ENCODE measurements around the gene ZNF211.
A peak's percentile ranks its signal among the peaks of the same experiment; 100 is the strongest.

The ZNF211 gene

DNA sequence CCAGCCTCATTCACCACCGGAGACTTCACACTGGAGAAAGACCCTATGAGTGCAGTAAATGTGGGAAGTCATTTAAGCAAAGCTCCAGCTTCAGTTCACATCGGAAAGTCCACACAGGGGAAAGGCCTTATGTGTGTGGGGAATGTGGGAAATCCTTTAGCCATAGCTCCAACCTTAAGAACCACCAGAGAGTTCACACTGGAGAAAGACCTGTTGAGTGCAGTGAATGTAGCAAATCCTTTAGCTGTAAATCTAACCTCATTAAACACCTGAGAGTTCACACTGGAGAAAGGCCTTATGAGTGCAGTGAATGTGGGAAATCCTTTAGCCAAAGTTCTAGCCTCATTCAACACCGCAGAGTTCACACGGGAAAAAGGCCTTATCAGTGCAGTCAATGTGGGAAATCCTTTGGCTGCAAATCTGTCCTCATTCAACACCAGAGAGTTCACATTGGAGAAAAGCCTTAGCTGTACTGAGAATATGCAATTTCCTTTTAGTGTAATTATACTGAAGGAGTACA, 8.8 kb downstream of the ZNF211 start:
- Histone ChIP-seq H3K4me3 (ENCODE audit: low read depth, low read length) (no peak overlapping the region), H3K36me3 (ENCODE audit: control insufficient read depth, insufficient read depth, low read length) (no peaks in the 10 kb centered on the region), H3K79me2 (peaks cover 12% of the 10 kb centered on the region), H3K4me2 (ENCODE audit: low read length) (no peak overlapping the region), H2AFZ (no peak overlapping the region), H3K9me3 (ENCODE audit: control insufficient read depth, low read length) (peaks cover 7% of the 10 kb centered on the region), H3K4me1 (peaks cover 6% of the 10 kb centered on the region), H3K27ac (no peak overlapping the region), H3K9ac (no peak overlapping the region), H3K27me3 (ENCODE audit: control insufficient read depth, insufficient read depth, low read length) (no peaks in the 10 kb centered on the region)
- TF ChIP-seq, protein P1, sequence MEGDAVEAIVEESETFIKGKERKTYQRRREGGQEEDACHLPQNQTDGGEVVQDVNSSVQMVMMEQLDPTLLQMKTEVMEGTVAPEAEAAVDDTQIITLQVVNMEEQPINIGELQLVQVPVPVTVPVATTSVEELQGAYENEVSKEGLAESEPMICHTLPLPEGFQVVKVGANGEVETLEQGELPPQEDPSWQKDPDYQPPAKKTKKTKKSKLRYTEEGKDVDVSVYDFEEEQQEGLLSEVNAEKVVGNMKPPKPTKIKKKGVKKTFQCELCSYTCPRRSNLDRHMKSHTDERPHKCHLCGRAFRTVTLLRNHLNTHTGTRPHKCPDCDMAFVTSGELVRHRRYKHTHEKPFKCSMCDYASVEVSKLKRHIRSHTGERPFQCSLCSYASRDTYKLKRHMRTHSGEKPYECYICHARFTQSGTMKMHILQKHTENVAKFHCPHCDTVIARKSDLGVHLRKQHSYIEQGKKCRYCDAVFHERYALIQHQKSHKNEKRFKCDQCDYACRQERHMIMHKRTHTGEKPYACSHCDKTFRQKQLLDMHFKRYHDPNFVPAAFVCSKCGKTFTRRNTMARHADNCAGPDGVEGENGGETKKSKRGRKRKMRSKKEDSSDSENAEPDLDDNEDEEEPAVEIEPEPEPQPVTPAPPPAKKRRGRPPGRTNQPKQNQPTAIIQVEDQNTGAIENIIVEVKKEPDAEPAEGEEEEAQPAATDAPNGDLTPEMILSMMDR (IDR thresholded peaks at IDR 0.05) = no peak

DNA sequence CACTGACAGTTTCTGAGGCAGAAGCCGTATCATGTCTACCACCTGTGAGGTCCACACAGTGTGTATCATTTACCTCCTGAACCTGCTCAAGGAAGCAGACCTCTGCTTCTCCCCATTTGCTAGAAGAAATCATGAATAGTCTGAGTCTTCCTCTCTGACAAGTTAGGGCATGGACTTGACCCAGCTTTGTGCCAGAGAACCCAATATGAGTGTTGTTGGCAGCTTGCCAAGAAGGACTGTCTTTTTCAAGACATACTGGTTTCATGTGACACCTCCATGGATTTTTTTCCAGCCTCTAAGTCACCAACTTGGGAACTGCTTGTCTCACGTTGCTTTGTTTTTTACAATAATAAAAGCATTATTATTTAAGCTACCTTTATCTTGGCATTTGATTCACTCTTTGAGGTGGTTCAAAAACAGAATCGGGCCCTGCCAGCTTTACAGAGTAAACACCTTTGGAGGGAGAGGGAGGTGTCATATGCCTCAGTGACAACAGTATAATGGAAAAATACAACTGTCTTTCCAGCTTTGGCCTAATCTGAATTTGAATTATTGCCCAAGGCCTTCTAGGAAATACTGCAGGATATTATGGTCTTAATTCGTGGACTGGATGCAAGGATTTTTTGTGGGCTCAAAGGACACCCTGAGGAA, 9.6 kb downstream of the ZNF211 start:
- Histone ChIP-seq H3K36me3 (ENCODE audit: control insufficient read depth, insufficient read depth, low read length) (no peaks in the 10 kb centered on the region), H3K27me3 (ENCODE audit: control insufficient read depth, insufficient read depth, low read length) (no peaks in the 10 kb centered on the region), H2AFZ (no peak overlapping the region), H3K9me3 (ENCODE audit: control insufficient read depth, low read length) (peaks cover 2% of the 10 kb centered on the region), H3K79me2 (peaks cover 4% of the 10 kb centered on the region), H3K4me1 (peaks cover 6% of the 10 kb centered on the region), H3K4me3 (ENCODE audit: low read depth, low read length) (no peak overlapping the region), H3K27ac (peak overlapping the region; percentile 60), H3K4me2 (ENCODE audit: low read length) (peak overlapping the region; percentile 35), H3K9ac (no peak overlapping the region)
- TF ChIP-seq, protein P1 (IDR thresholded peaks at IDR 0.05) = no peak

DNA sequence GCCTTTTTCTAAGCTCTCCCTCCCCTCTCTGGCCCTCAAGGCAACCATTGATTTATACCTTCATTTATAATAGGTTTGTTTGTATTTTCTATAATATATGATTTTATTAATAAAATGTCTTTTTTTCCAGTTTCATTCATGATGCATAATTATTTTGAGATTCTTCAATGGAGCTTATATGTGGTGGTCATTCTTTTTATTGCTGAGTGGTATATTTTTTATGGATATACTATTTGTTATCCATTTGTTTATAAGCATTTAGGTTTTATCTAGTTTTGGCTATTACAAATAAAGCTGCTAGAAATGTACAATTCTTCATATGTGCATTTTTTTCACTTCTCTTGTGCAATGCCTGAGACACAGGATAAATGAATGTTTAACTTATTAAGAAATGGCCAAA, 10.8 kb downstream of the ZNF211 start:
- peaks cover 3% of the 10 kb centered on the region for H3K79me2 ChIP-seq
- H3K4me3 ChIP-seq (ENCODE audit: low read depth, low read length) = no peak overlapping the region
- no peaks in the 10 kb centered on the region for H3K9me3 ChIP-seq (ENCODE audit: control insufficient read depth, low read length)
- H3K36me3 ChIP-seq (ENCODE audit: control insufficient read depth, insufficient read depth, low read length) = no peaks in the 10 kb centered on the region
- TF ChIP-seq, protein P1 (IDR thresholded peaks at IDR 0.05) = no peak
- H2AFZ ChIP-seq = no peak overlapping the region
- no peaks in the 10 kb centered on the region for H3K27me3 ChIP-seq (ENCODE audit: control insufficient read depth, insufficient read depth, low read length)
- H3K27ac ChIP-seq = no peak overlapping the region
- H3K9ac ChIP-seq = no peak overlapping the region
- peaks cover 6% of the 10 kb centered on the region for H3K4me1 ChIP-seq
- H3K4me2 ChIP-seq (ENCODE audit: low read length) = no peak overlapping the region

DNA sequence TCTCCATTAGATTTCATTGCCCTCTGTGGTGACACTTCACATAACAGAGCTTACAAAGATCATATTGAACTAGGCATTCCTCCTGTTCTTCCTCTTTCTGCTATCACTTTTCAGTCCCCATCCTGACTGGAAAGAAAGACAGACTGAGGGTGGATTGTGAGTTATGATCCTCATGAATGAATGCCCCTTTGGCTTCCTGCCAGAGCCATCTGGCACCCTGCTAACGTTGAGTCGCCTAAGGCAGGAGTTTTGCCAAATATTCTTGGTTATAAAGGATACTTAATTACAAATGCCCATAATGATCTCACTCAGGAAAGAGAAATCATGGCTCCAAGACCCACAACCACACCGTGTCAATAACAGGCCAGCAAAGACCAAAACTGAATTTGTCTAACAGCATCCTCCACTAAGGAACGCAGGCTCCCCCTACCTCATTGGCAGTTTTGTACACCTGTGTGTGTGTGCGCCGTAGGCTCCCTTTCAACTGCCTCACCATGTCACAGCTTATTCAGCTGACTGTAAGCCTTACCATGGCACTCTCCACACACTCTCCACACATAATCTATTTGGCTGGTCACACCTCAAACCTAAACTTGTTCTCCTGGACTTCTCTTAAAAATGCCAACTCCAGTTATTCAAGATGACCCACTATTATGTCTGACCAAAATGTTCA, 15.5 kb downstream of the ZNF211 start:
- Histone ChIP-seq H3K9ac (no peak overlapping the region), H3K4me2 (ENCODE audit: low read length) (no peak overlapping the region)
- TF ChIP-seq, protein P1 (IDR thresholded peaks at IDR 0.05) = no peak

More for the DNA sequence above, 15.5 kb downstream of the ZNF211 start:
- Histone ChIP-seq H3K79me2 (no peaks in the 10 kb centered on the region), H3K4me1 (no peaks in the 10 kb centered on the region), H3K27me3 (ENCODE audit: control insufficient read depth, insufficient read depth, low read length) (no peaks in the 10 kb centered on the region), H2AFZ (no peak overlapping the region), H3K4me3 (ENCODE audit: low read depth, low read length) (no peak overlapping the region), H3K27ac (no peak overlapping the region), H3K36me3 (ENCODE audit: control insufficient read depth, insufficient read depth, low read length) (no peaks in the 10 kb centered on the region), H3K9me3 (ENCODE audit: control insufficient read depth, low read length) (no peaks in the 10 kb centered on the region)

Data from parathyroid adenoma (tissue), 2 donors.